Activated CD4-positive, CD25-positive, alpha-beta regulatory T cell treated with anti-CD3 and anti-CD28 coated beads, Interleukin-2, amount 50 U/mL, for 72 hours (primary cell): Measurements from ENCODE around the gene NCAM2.

Experiments
- DNase-seq: peaks from one replicate; pipeline ENCODE4 v3.0.0; 2021

Gene NCAM2

GRCh38 chr21:21468003-21468402 lies 469.8 kb downstream of the NCAM2 start:
- no peak for DNase-seq

GRCh38 chr21:21481239-21481638 lies 483.0 kb downstream of the NCAM2 start:
- no peak for DNase-seq

GRCh38 chr21:21508859-21509258 lies 510.6 kb downstream of the NCAM2 start:
- DNase-seq, result no peak

GRCh38 chr21:21530680-21531079 lies 532.5 kb downstream of the NCAM2 start:
- DNase-seq, result no peak

- DNase-seq, result no peak
Measured at GRCh38 chr21:21547368-21547953, 549.3 kb downstream of the NCAM2 start.

GRCh38 chr21:21559285-21560045 lies 561.3 kb downstream of the NCAM2 start:
- DNase-seq, result no peak
